Measurements from ENCODE around the gene MTCL1.

GRCh38 chr18:8843005-8843404, 137.6 kb downstream of the MTCL1 start:
- TF ChIP-seq CTCF (IDR thresholded peaks at IDR 0.05; ENCODE audit: poor library complexity), result no peak
- TF ChIP-seq EZH2 (IDR thresholded peaks at IDR 0.05; ENCODE audit: borderline replicate concordance), result no peak
- no peak for TF ChIP-seq EZH2phosphoT487 (IDR thresholded peaks at IDR 0.05; ENCODE audit: low read depth, severe bottlenecking, unreplicated experiment)

Measured in hepatocyte (in vitro differentiated cells).